Osteoblast (primary cell): Measurements from ENCODE around the gene TBC1D2B. TPM values are rescaled to one million over a fixed set of nuclear protein-coding genes. Genes with fewer than 3 reads are reported as not detected.
"Not testable (repeated sequence)": the region's sequence is repeated elsewhere in the genome, so short reads cannot be mapped to it uniquely, and the experiment has no call there.

ENCODE experiments used
- DNase-seq: peaks from one replicate; pipeline ENCODE4 v3.0.0; 2011; ENCODE audit warnings: low spot score, mixed read lengths; ENCODE audit not compliant: insufficient read length; ENCODE audit errors: missing footprints
- H2AFZ ChIP-seq: 2 replicates; pipeline ENCODE4 v1.6.0; 2011; ENCODE audit warnings: mild to moderate bottlenecking, low read length
- H3K27ac ChIP-seq: 2 replicates; pipeline ENCODE4 v1.5.1; 2011; ENCODE audit warnings: mild to moderate bottlenecking, low read depth, low read length, moderate library complexity
- H3K27me3 ChIP-seq: 2 replicates; pipeline ENCODE4 v1.6.0; 2012; ENCODE audit warnings: mild to moderate bottlenecking, control low read depth, inconsistent platforms, low read length, moderate library complexity; ENCODE audit not compliant: insufficient read depth
- H3K36me3 ChIP-seq: 2 replicates; pipeline ENCODE4 v1.5.1; 2011; ENCODE audit warnings: mild to moderate bottlenecking, low read length, control low read depth, moderate library complexity; ENCODE audit not compliant: insufficient read depth
- H3K4me1 ChIP-seq: 2 replicates; pipeline ENCODE4 v1.5.1; 2011; ENCODE audit warnings: mild to moderate bottlenecking, low read length, control low read depth, moderate library complexity; ENCODE audit not compliant: insufficient read depth
- H3K4me2 ChIP-seq: 2 replicates; pipeline ENCODE4 v1.6.0; 2011; ENCODE audit warnings: mild to moderate bottlenecking, low read length; ENCODE audit not compliant: insufficient read depth
- H3K4me3 ChIP-seq: fragments of 200-600 bp; sonication (generic); 3 replicates; pipeline ENCODE4 v1.5.1; 2012; ENCODE audit warnings: mild to moderate bottlenecking, low read length, inconsistent platforms; ENCODE audit not compliant: insufficient read depth
- H3K79me2 ChIP-seq: 2 replicates; pipeline ENCODE4 v1.6.0; 2012; ENCODE audit warnings: mild to moderate bottlenecking, low read length, control low read depth, inconsistent platforms; ENCODE audit not compliant: insufficient read depth
- H3K9me3 ChIP-seq: 2 replicates; pipeline ENCODE4 v1.5.1; 2011; ENCODE audit warnings: low read depth, low read length, control low read depth
- H4K20me1 ChIP-seq: 2 replicates; pipeline ENCODE4 v1.6.0; 2012; ENCODE audit warnings: mild to moderate bottlenecking, low read length, control low read depth; ENCODE audit not compliant: insufficient read depth
- total RNA-seq: library from RNA; depleted of rRNA; stranded (reverse); fragments of >200 nt; gene quantifications from 2 replicates; pipeline ENCODE4 v1.2.3, GENCODE V29; 2012
- TF ChIP-seq, protein P1 (sequence below): IDR thresholded peaks from 2 replicates; pipeline ENCODE4 v1.5.1; 2011; ENCODE audit warnings: mild to moderate bottlenecking, low read depth, low read length, moderate library complexity; ENCODE audit errors: extremely low read depth

The TBC1D2B gene
- total RNA-seq, 1 donor, result 58.3 TPM

GRCh38 chr15:77966540-77967234 lies 110.8 kb downstream of the TBC1D2B start:
- Histone ChIP-seq H3K4me1 (no peaks in the 10 kb centered on the region), H2AFZ (no peak overlapping the region), H4K20me1 (no peaks in the 10 kb centered on the region), H3K79me2 (no peaks in the 10 kb centered on the region), H3K4me3 (no peak overlapping the region), H3K27me3 (peaks cover 7% of the 10 kb centered on the region), H3K36me3 (no peaks in the 10 kb centered on the region), H3K4me2 (no peak overlapping the region), H3K9me3 (no peaks in the 10 kb centered on the region), H3K27ac (no peak overlapping the region)
- TF ChIP-seq, protein P1, sequence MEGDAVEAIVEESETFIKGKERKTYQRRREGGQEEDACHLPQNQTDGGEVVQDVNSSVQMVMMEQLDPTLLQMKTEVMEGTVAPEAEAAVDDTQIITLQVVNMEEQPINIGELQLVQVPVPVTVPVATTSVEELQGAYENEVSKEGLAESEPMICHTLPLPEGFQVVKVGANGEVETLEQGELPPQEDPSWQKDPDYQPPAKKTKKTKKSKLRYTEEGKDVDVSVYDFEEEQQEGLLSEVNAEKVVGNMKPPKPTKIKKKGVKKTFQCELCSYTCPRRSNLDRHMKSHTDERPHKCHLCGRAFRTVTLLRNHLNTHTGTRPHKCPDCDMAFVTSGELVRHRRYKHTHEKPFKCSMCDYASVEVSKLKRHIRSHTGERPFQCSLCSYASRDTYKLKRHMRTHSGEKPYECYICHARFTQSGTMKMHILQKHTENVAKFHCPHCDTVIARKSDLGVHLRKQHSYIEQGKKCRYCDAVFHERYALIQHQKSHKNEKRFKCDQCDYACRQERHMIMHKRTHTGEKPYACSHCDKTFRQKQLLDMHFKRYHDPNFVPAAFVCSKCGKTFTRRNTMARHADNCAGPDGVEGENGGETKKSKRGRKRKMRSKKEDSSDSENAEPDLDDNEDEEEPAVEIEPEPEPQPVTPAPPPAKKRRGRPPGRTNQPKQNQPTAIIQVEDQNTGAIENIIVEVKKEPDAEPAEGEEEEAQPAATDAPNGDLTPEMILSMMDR, result peak; percentile 95
- peak; percentile 82 for DNase-seq

GRCh38 chr15:77964193-77964592 lies 113.3 kb downstream of the TBC1D2B start:
- no peaks in the 10 kb centered on the region for H3K36me3 ChIP-seq
- no peak for DNase-seq
- H3K4me3 ChIP-seq, result no peak overlapping the region
- no peaks in the 10 kb centered on the region for H4K20me1 ChIP-seq
- no peaks in the 10 kb centered on the region for H3K79me2 ChIP-seq
- H3K4me1 ChIP-seq, result no peaks in the 10 kb centered on the region
- H3K4me2 ChIP-seq, result no peak overlapping the region
- H3K27ac ChIP-seq, result no peak overlapping the region
- no peak overlapping the region for H2AFZ ChIP-seq
- TF ChIP-seq, protein P1, result no peak
- no peaks in the 10 kb centered on the region for H3K9me3 ChIP-seq
- peaks cover 10% of the 10 kb centered on the region for H3K27me3 ChIP-seq

- Histone ChIP-seq H3K79me2 (no peaks in the 10 kb centered on the region), H3K36me3 (no peaks in the 10 kb centered on the region), H3K27me3 (peaks cover 12% of the 10 kb centered on the region), H3K4me1 (no peaks in the 10 kb centered on the region), H3K4me2 (peak overlapping the region; percentile 82), H3K4me3 (peak overlapping the region; percentile 55), H3K9me3 (no peaks in the 10 kb centered on the region), H3K27ac (no peak overlapping the region), H4K20me1 (no peaks in the 10 kb centered on the region), H2AFZ (peak overlapping the region; percentile 47)
- TF ChIP-seq, protein P1, result peak; percentile 88
- peak; percentile 97 for DNase-seq
Observed at GRCh38 chr15:77959432-77959879, 118.1 kb downstream of the TBC1D2B start.

DNA sequence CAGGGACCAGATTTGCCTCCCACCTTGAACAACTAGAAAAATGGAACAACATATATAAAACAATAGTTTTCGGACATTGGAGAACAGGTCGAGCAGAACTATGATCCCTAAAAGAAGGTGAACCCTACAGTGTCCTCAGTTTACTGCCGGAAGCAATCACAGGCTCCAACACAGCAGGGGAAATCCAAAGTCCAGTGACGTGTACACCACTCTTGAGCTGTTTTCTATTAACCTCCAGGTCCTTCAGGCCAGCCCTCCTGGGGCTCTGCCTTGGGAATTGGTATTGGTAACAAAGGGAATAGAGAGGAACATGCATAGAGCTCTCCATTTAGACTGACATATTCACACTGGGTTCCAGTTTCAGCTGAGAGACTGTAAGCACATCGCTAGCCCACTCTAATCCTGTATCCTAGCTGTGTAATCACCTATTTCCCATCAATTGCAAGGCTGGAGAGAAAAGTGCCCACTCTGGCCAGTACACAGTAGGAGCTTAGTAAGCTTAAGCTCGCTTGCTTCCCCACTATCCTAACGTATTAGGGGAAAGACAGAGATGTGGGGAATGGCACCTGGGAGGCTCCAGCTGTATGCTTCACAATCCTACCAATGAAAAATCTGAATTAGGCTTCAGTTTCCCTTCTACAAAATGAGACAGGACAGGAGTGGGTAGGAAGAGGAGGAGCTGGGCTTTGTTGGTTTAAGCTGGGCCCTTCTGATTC lies 118.6 kb downstream of the TBC1D2B start:
- not testable (repeated sequence) for H3K4me1 ChIP-seq, H3K27ac ChIP-seq, H3K4me3 ChIP-seq, H3K79me2 ChIP-seq, H3K9me3 ChIP-seq, H3K36me3 ChIP-seq, H4K20me1 ChIP-seq, DNase-seq
- peaks cover 12% of the 10 kb centered on the region for H3K27me3 ChIP-seq
- peak overlapping the region; percentile 34 for H2AFZ ChIP-seq
- peak overlapping the region; percentile 82 for H3K4me2 ChIP-seq

- not testable (repeated sequence) for H4K20me1 ChIP-seq, H3K4me3 ChIP-seq, DNase-seq, H3K4me1 ChIP-seq, H3K79me2 ChIP-seq, H3K27ac ChIP-seq, H3K9me3 ChIP-seq, H2AFZ ChIP-seq, H3K27me3 ChIP-seq, H3K4me2 ChIP-seq, H3K36me3 ChIP-seq
Observed at GRCh38 chr15:77958021-77958420, 119.5 kb downstream of the TBC1D2B start.

GRCh38 chr15:77953926-77954325 lies 123.6 kb downstream of the TBC1D2B start:
- H3K27ac ChIP-seq, H2AFZ ChIP-seq, H3K9me3 ChIP-seq, H3K27me3 ChIP-seq, H3K4me3 ChIP-seq, H3K4me2 ChIP-seq, H4K20me1 ChIP-seq, H3K79me2 ChIP-seq, H3K4me1 ChIP-seq, H3K36me3 ChIP-seq, DNase-seq: not testable (repeated sequence)
